Measurements from ENCODE around the gene WDR37.
A peak's percentile ranks its signal among the peaks of the same experiment; 100 is the strongest.
"Not testable (repeated sequence)": the region's sequence is repeated elsewhere in the genome, so short reads cannot be mapped to it uniquely, and the experiment has no call there.

Gene WDR37

GRCh38 chr10:1056326-1057105 lies at the start of gene WDR37:
Gene WDR37, plus strand, starts transcription at chr10:1056385. Its CDS starts 15,771 bp downstream, at chr10:1072156.
- peak; percentile 92 for DNase-seq (ENCODE audit: low read depth, low spot score)

- no peak for DNase-seq (ENCODE audit: low read depth, low spot score)
Measured at GRCh38 chr10:1006573-1006972, 49.6 kb upstream of the WDR37 start.

GRCh38 chr10:1007583-1007982 lies 48.6 kb upstream of the WDR37 start:
- DNase-seq (ENCODE audit: low read depth, low spot score), result no peak

GRCh38 chr10:1009071-1009494 lies 47.1 kb upstream of the WDR37 start:
- no peak for DNase-seq (ENCODE audit: low read depth, low spot score)

GRCh38 chr10:1009947-1010346 lies 46.2 kb upstream of the WDR37 start:
- not testable (repeated sequence) for DNase-seq (ENCODE audit: low read depth, low spot score)

DNA sequence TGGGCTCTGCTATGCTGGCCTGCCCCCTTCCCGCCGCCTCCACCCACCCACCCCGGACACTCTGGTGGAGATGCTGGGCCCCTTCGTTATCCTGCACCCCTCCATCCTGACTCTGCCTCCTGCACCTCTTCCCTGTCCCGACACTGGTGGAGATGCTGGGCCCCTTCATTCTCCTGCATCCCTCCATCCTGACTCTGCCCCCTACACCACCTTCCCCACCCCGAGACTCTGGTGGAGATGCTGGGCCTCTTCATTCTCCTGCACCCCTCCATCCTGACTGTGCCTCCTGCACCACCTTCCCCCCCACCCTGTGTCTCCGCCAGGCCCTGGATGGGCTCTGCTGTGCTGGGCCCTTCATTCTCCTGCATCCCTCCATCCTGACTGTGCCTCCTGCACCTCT lies 45.5 kb upstream of the WDR37 start:
- DNase-seq (ENCODE audit: low read depth, low spot score), result no peak

DNA sequence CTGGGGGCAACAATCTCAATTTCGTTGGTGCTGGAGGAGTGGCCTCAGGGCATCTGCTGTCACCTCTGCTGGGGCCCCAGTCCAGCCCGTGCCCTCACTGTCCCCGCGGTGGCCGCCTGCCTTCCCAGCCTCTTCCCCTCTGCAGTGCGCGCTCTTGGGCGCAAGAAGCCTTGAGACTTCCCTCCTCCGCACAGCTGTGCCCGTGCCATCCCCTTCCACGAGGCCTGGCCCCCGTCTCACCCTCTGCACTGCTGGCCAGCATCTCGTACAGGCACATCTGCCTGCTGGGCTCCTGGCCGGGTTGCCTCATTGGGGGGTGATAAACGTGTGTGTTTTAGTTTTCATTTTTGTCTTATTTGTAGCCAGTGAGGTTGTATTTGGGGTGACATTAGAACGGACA lies 44.5 kb upstream of the WDR37 start:
- DNase-seq (ENCODE audit: low read depth, low spot score), result no peak

DNA sequence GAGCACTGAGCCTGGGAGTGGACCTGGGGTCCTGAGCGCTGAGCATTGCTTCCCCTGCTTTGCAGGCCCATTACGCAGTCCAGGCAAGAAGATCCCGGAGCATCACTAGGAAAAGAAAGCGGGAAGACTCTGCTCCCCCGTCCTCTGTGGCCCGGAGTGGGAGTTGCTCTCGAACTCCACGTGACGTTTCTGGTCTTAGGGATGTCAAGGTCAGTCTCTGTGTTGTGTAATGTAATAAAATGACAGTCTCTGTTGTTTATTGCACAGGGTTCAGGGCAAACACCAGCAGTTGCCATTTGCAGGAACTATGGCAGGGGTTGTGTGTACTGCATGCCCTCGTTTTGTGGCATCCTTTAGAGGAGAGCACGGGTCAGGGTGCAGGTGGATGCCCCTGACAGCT lies 40.5 kb upstream of the WDR37 start:
- no peak for DNase-seq (ENCODE audit: low read depth, low spot score)

DNA sequence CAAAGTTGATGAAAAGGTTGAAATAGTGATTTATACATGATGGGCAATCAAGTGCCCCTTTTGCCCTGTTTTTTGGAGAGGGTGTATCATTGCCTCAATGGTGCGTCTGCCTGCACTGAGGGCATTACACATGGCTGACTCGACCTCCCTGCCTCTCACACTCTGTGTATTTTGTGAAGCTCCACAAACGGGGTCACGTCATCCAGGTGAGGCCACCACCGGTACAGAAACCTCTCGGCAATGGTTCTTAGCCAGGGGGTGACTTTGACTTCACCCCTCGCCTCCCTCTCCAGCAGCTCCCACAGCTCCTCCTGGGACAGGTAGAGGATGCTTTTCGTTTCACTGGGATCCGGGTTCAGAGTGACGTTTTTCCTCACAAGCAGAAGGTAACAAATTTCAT lies 36.8 kb upstream of the WDR37 start:
- DNase-seq (ENCODE audit: low read depth, low spot score), result no peak

DNA sequence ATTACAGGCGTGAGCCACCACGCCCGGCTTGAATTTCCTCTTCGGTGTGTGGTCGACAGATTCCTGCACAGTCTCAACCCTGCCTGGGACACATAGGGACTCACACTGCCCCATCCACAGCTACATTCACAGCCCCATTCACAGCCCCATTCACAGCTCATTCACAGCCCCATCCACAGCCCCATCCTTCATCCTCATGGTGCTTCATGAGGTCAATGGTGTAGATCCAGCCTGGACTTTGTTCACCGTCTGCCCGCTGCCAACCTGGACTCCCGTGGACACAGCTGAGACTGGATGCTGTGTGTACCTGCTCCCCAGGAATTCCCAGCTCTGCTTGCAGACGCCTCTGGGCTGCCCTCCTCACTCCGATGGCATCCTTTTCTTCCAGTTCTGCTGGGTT lies 35.7 kb upstream of the WDR37 start:
- no peak for DNase-seq (ENCODE audit: low read depth, low spot score)

DNA sequence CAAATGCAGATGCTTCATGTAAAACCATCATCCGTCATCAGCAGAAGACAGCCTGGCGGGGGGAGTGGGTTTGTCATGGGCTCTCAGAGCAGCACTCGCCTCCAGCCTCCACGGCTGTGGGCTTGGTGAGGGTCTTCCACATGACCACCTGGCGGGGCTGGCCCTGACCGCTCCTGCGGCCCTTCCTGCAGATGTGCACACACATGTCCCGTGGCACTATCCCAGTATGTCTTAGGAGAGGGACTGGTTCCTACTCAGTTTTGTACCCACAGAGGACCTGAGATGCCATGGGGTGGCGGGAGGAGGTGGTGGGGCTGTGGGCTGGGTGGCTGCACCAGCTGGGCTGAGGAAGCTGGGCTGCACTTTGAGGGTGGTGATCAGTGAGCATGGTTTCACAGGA lies 35.2 kb upstream of the WDR37 start:
- DNase-seq (ENCODE audit: low read depth, low spot score), result no peak

DNA sequence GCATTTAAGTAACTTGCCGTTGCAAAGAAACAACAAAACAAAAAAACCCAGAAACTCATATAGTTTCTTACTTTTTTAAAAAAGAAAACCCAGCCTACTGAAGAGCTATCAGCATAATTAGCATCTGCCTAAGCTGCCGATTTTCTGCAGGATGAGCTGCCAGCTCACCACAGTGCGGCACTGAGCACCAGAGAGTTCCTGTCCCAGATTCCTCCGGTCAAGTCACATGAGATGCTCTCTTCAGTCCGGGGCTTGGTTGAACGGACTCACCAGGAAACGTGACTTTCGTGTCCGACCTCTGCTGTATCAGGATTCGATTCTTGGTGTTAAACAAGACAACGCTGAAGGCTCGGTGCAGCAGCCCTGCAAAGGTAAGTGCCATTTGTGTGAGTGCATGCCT lies 33.8 kb upstream of the WDR37 start:
- DNase-seq (ENCODE audit: low read depth, low spot score), result no peak

DNA sequence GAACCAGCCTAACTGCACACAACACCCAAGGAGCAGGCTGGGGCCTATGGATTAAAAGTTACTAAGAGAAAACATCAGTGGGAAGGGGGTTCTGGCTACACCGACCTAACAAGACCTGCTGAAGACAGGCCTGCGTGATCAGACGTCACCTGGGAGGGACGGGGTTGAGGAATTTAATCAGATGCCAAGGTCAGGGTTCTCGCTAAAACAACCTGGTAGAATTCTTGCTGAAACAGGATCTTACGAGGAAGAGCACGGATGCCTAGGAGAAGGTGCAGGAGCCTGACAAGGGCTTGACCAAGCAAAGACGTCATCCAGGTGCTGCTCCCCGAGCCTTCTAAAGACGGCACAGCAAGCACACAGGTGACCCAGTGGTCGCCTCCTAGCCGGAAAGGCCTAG lies 32.1 kb upstream of the WDR37 start:
- DNase-seq (ENCODE audit: low read depth, low spot score), result no peak

GRCh38 chr10:1025683-1026082 lies 30.5 kb upstream of the WDR37 start, which contains the start of gene IDI2:
Gene IDI2, minus strand, starts transcription at chr10:1025859. Its CDS starts 1,136 bp downstream, at chr10:1024723.
- no peak for DNase-seq (ENCODE audit: low read depth, low spot score)

DNA sequence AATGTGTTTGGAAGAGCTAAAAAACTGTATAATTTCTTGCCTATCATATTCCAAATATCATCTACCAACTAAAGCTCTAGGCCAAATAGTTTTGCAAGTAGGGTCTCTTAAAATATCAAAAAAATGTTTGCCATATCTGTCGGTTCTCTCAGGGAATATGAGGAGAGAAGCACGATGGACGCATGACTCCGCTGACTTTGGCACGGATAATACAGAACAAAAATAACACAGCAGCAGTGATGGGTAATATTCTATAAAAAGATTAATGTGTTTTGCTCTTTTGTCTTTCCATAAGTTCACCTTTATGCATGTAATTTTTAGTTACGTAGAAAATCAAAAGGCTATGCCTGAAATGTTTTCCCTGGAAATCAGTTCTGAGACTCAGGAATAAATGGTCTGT lies 29.6 kb upstream of the WDR37 start:
- DNase-seq (ENCODE audit: low read depth, low spot score), result no peak

- DNase-seq (ENCODE audit: low read depth, low spot score), result no peak
Measured at GRCh38 chr10:1029838-1030237, 26.3 kb upstream of the WDR37 start.

GRCh38 chr10:1033601-1034000 lies 22.6 kb upstream of the WDR37 start:
- no peak for DNase-seq (ENCODE audit: low read depth, low spot score)

DNA sequence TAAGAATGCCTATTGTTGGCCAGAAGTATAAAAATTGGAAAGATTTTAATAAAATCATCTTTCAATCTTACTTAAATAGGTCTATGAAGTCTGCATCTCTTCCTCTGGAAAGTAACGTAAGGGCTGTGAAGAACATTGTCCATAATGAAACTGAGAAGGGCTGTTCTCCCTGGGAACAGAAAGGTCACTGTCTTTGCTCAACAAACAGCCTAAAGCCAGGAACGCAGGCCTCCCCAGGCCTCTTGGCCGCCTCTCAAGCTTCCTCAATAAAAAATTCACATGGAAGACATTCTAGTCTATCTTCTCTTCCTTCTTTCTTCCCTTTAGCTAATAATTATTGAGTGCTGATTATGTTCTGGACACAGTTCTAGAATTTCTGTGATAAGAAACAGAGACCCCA lies 21.4 kb upstream of the WDR37 start:
- DNase-seq (ENCODE audit: low read depth, low spot score), result no peak

DNA sequence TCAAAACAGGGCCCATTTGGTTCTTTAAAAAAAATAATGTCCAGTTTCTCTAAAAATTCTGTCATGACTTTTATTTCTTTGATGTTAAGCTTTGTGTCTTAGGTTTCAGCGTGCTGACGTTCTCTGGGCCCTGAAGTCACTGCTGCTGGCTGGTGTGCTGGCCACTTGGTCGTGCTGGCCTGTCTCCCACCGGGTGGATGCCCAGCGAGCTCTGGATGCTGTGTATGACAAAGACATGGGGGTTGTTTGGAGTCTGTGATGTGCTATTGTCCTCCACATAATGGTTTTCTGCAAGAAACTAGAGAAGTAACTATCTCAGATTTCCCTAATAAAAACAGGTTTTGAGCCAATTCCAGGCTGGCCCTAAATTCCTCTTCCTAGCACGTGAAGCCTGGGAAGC lies 21.0 kb upstream of the WDR37 start:
- no peak for DNase-seq (ENCODE audit: low read depth, low spot score)

GRCh38 chr10:1036341-1036791 lies 19.8 kb upstream of the WDR37 start:
- DNase-seq (ENCODE audit: low read depth, low spot score), result peak; percentile 58

DNA sequence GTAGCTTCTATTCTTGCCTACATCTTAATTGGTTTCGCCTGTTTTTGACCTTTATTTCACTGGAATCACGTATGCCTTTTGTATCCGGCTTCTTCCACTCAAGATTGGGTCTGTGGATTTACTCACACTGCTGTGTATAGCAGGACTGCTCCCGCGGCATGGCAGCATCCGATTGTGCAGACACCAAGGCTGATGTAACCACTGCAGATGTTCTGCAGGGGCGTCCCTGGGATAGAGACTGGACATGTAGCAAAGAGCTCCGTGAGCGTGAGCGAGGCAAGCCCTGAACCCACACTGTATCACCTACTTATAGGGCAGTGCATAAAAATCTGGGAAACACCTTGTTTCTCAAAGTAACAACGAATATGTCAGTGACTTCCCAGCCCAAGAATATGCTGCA lies 19.1 kb upstream of the WDR37 start:
- DNase-seq (ENCODE audit: low read depth, low spot score), result no peak

DNA sequence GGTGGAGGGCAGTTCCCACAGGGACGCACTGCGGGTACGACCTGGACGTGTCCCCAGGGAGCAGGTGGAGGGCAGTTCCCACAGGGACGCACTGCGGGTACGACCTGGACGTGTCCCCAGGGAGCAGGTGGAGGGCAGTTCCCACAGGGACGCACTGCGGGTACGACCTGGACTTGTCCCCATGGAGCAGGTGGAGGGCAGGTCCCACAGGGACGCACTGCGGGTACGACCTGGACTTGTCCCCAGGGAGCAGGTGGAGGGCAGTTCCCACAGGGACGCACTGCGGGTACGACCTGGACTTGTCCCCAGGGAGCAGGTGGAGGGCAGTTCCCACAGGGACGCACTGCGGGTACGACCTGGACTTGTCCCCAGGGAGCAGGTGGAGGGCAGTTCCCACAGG lies 17.4 kb upstream of the WDR37 start:
- DNase-seq (ENCODE audit: low read depth, low spot score), result not testable (repeated sequence)

GRCh38 chr10:1040133-1040532 lies 16.1 kb upstream of the WDR37 start:
- no peak for DNase-seq (ENCODE audit: low read depth, low spot score)

- no peak for DNase-seq (ENCODE audit: low read depth, low spot score)
Measured at GRCh38 chr10:1041514-1041913, 14.7 kb upstream of the WDR37 start.
